ENCODE data around the gene C2orf78.

- TF ChIP-seq CTCF (IDR thresholded peaks at IDR 0.05) (no peak), EP300 (IDR thresholded peaks at IDR 0.05) (no peak), POLR2AphosphoS5 (IDR thresholded peaks at IDR 0.05) (no peak)
Measured at GRCh38 chr2:73844087-73844486, 60.1 kb downstream of the C2orf78 start.

Data from sigmoid colon (tissue), 4 donors.